Measurements from ENCODE around the gene PLPP3.

GRCh38 chr1:56452027-56453011, 127.0 kb downstream of the PLPP3 start:
- TF ChIP-seq CTCF (IDR thresholded peaks at IDR 0.05) (no peak), POLR2A (IDR thresholded peaks at IDR 0.05; ENCODE audit: low read depth) (no peak)
